Frontal cortex (tissue), 4 donors: ENCODE results near the gene DNAJA1. TPM values are rescaled to one million over a fixed set of nuclear protein-coding genes. Genes with fewer than 3 reads are reported as not detected.
"Not testable (repeated sequence)": the region's sequence is repeated elsewhere in the genome, so short reads cannot be mapped to it uniquely, and the experiment has no call there.

Experiments used
- DNase-seq, 2 donors: peaks; one replicate each; pipeline ENCODE4 v3.0.0; 2012; ENCODE audit warnings: low spot score in 2 of 2
- FAIRE-seq: peaks from 2 replicates; lab custom pipeline; 2012; peaks lifted over from hg19 to GRCh38; lab: Jason Lieb, UNC
- total RNA-seq: library from RNA; depleted of rRNA; stranded (reverse); fragments of >200 nt; gene quantifications from one replicate; pipeline ENCODE4 v1.2.3, GENCODE V29; 2014
- donor health status: control.
- donor health status: control.
- donor health status: control.

Gene DNAJA1
- total RNA-seq, result 250 TPM

DNA sequence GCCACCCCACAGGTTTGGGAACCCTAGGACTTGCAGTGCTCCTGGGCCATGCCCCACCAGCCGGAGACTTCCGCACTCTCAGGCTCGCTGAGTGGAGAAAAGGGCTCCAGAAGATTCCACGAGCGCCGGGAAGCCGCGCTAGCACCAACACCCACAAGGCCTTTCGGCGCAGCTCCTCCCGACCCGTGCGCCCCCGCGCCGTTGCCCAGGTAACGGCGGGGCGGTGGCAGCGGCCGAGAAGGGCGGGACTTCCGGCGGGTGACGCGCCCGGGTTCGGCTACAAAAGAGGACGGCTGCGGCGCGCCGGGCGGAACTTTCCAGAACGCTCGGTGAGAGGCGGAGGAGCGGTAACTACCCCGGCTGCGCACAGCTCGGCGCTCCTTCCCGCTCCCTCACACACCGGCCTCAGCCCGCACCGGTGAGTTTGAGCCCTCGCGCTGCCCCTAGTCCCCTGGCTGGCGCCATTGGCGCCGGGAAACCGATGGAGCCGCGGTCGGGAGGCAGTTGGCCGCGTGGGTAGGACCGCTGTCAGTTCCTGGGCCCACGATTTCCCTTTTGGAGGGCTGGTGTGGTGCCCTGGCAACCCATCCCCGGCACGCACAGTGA, at the start of gene DNAJA1:
Gene DNAJA1 (plus strand): TSS at position 308 of the 606 bp plus-strand sequence. CDS start 1,212 bp downstream, outside the sequence.
- no peak for FAIRE-seq
- DNase-seq, result peak; percentile 93 to 94

DNA sequence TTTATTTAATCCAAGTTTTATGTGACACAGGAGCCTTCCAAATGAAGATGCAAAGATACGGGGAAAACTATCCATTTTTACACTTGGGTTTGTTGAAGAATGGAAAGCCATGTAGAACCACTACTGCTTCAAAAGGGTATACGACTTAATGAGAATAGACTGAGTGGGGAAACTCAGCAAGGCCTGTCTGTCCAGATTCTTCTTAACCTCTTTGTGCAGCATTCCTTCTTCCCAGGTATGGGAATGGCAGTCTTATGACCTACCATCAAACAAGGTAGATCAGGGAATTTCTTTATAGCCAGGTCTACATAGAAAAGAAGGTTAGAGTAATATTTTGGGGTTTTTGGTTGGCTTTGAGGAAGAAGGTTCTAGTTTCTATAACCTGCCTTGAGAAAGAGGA, 47.0 kb upstream of the DNAJA1 start:
- DNase-seq, result no peak
- FAIRE-seq, result no peak

DNA sequence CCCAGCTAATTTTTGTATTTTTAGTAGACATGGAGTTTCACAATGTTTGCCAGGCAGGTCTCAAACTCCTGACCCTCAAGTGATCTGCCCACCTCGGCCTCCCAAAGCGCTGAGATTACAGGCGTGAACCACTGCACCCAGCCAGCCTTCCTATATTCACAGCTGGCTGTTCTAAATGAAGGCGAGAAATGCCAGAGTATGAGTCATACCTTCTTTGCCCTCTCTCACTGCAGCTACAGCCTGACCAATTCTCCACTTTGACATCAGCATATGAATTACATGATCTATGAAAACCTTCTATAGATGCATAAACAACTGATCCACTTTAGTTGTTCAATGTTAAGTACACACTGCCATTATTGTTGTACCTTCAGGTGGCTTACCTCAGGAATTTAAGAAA, 38.1 kb upstream of the DNAJA1 start:
- DNase-seq (no peak), FAIRE-seq (no peak)

DNA sequence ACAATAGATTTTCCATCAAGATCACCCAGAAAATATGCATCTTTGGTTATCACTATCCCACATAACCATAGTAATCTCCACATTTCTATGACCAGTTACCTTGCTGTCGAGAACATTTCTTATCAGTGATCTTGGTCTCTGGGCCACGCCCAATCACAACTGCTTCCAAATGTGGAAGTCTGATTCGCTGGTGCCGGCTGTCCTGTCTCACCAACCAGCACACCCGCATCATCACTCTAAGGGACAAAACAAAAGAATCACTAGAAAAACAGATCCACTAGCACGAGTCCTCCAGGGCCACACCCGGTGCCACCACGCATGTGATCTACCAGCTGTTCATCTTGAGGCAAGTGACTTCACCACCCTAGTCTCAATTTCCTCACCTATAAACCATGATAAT, 35.4 kb upstream of the DNAJA1 start:
- no peak for FAIRE-seq
- DNase-seq, result no peak

DNA sequence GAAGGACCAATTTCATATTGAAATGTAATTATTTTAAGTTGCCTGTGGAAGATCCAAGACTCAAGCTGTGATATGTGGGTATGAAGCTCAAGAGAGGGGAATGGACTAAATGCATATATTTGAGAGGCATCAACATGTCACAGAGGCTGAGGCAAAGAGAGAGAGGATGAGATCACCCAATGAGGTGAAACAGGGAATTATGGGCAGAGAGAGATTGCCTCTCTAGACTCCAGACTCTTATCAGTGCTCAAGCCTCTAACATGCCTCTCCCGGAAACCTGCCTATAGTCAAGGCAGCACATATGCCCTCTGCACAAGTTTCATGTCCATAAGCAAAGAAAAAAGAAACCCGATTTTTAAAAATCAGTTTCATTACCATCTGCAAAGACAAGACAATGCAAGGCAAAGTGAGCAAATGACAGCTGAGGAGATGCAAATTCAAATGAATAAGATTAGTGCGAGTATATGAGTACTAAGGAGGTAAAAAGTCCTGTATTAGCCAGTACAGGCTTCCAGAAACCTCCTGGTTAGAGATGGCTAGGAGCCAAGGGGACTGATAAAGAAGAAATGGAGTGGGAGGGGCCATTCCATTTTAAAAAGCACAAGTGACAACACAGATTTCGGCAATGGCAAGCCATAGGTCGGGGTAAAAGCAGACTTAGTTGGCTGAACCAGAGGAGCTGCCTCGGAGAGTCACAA, 33.0 kb upstream of the DNAJA1 start:
- FAIRE-seq (no peak), DNase-seq (no peak)

DNA sequence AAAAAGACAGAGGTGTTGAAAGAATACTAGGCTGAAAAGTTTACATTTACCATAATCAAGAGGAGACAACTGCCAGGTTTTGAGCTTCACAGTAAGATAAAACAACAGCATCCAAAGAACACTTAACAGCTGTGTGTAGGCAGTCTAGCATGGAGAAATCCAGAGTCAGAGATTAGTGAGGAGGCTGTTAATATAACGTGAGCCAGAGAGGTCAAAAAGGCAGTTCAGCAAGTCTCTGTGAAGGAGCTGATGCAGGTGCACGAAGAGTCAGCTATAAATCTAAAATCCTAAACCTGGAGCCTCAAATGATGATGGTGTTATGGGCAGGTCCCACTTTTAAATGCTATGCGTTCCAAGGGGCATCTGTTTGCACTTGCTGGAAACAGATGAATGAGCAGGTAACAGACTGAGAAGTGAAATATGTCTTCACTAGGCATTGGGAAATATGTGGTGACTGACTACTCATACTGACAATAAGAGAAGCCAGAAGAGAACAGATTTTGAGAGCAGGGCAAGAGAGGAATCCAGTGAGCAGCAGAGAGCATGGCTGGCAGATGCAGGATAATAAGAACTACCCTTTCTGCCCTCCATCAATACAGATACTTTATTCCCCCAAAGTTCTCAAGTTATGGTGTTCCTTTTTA, 32.4 kb upstream of the DNAJA1 start:
- DNase-seq (no peak), FAIRE-seq (no peak)

DNA sequence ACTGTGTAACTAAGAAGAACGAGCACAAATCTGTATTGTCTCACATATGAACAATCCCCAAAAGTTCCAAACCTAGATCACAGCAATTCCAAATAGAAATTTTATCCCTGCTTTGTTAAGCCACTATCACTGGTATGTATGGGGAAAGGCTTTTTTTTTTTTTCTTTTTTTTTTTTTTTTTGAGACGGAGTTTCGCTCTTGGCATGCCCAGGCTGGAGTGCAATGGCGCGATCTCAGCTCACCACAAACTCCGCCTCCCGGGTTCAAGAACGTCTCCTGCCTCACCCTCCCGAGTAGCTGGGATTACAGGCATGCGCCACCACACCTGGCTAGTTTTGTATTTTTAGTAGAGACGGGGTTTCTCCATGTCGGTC, 24.4 kb upstream of the DNAJA1 start:
- FAIRE-seq, DNase-seq: not testable (repeated sequence)

DNA sequence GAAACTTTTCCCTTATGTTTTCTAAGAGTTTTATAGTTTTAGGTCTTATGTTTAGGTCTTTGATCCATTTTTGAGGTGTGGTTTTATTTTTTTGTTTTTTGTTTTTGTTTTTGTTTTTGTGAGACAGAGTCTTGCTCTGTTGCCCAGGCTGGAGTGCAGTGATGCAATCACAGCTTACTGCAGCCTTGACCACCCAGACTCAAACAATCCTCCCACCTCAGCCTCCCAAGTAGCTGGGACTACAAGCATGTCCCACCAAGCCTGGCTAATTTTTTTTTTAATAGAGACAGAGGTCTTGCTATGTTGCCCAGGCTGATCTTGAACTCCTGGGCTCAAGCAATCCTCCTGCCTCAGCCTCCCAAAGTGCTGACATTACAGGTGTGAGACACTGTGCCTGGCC, 19.7 kb upstream of the DNAJA1 start:
- not testable (repeated sequence) for FAIRE-seq, DNase-seq

DNA sequence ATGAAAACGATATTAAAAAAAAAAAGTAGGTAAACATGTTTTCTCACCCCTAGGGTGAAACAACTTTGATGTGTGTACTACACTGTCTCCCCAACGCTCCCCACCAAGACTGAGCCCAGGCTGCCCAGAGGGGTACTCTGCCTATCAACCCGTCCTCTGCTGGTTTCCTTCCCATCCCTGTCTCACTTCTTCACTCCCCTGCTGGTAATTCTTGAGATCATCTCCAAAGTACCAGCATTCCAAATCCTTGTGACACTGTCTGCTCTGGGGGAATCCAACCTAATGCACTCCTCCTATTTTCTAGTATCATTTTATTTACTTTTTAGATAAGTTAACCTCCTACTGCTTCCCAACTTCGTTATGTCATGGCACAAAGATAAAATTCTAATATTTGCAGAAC, 17.3 kb upstream of the DNAJA1 start:
- DNase-seq (no peak), FAIRE-seq (no peak)

DNA sequence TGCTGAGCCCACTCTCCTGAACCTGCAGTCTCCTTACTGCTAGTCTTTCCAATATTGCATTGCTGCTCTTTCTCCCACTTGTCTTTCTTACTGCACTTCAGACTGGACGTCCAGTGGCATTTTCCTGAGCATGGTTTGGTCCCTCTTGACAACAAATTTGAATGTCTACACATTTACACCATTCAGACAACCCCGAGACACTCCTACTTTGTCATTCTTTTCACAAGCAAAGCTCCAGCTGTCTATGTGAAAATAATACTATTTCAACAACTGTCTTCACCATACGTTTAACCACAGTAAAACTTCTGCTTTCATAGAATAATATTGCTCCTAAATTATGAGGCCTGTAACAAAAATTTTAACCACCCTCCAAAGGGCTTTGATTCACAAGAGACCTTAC, 13.2 kb upstream of the DNAJA1 start:
- DNase-seq (no peak), FAIRE-seq (no peak)

DNA sequence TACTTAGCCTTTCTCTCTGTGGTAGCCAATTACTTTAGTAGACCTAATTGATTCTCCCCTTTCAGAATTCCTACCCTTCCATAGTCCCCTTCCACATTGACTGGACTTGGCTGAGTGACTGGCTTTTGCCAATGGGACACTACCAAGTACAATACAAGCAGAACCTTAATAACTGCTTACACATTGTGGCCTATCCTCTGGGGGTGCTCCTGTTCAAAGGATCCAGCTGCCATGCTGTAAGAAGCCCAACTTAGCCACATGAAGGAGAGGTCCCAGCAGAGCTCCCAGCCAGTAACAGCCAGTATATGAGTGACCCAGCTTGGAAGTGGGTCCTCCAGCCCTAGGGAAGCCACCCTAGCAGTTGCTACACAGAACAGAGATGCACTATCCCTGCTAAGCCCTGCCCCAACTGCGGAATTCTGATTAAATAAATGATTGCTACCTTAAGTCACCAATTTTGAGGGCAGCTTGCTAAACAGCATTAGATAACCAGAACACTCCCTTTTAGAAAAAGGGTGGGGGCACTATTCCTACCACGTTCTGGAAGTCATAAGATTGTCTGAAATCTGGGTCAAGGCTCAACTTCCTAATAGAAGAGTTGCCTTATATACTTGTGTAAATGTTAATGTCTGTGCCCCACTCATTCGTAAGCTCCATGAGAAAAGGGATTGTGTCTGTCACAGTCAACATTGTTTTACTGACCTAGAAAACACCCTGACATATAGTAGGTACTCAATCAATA, 12.6 kb upstream of the DNAJA1 start:
- no peak for DNase-seq
- no peak for FAIRE-seq

DNA sequence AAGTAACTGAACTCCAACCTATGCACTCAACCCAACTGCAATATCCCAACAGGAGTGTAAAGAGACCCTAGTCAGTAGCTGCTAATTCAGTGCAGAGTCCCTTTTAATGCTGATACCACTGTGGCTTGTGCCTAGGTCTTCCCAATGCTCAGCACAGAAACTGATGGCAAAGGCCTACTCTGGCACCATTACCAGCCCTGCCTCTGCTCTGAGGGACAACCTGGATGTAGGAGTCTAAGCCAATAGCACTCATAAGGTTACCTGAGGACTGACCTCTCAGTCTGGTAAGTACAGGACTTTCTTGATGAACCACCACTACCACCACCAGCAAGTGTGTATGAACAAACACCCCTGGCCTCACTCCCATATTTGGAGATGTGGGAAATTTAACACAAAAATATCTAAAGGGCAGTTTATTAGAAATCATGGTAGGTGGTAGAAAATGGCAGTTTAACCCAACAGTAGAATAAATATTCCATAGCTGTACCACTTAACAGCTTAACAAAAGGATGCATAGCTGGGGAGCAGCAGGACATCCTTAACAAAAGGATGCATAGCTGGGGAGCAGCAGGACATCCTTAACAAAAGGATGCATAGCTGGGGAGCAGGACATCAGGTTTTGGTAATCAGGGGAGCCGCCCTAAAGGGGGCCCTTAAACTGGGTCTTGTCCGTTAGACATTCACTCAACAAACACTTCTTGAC, 11.0 kb upstream of the DNAJA1 start:
- no peak for DNase-seq

DNA sequence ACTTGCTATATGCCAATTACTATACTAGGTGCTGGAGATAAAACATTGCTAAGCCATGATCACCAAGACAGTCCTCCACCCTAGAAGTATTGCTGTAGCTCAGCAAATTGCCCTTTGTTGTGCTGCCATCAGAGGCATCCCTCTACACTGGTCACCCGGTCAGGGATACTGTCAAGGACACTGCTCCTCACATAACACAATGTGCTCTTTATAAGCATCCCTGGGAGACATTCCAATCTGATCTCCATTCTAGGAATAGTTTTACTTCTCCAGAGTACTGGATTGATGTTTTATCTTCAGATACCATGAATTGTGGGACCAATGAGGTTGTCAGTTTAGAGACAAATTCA, 10.4 kb upstream of the DNAJA1 start:
- no peak for DNase-seq
- FAIRE-seq, result no peak

More for the DNA sequence above, 11.0 kb upstream of the DNAJA1 start:
- FAIRE-seq, result no peak

DNA sequence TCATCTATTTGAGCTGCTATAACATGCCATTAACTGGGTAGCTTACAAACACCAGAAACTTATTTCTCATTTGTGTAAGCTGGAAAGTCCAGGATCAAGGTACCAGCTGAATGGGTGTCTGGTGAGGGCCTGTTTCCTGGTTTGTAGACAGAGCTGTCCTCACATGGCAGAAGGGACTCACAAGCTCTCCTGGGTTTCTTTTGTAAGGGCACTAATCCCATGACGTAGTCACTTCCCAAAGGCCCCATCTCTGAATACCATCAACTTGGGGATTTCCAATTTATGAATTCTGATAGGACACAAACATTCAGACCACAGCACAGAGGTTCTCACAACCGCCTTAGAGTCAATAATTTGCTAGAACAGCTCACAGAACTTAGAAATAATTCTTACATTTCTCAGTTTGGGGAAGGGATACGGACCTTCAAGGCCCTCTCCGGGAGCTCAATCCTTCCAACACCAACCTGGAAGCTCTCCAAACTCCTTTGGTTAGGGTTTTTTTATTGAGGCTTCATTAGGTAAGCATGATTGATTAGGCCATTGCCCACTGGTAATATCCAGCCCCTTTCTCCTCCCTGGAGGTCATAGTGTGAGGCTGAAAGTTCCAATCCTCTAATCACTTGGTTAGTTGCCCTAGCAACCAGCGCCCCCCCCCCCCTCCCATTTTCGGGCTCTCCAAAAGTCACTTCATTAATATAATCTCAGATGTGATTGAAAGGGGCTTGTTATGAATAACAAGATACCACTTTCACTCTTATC, 7.6 kb upstream of the DNAJA1 start:
- DNase-seq (no peak), FAIRE-seq (no peak)

DNA sequence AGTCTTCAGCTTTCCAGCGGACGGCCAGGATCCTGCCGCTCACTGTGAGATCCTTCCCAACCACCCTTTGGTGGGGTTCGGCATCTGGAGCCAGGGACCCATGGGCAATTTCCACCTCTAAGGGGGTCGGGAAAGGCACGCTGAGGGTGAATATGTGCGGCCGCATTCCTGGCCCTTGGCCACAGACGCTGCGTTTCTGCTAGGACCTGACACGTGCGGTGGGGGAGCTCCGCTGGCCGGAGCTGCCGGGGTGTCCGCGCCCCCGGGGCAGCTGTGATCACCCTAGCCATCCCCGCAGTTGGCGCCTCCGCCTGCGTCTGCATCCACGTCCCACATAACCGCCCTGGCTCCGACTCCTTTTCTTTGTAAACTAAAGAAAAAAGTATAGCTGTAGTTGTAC, 5.3 kb upstream of the DNAJA1 start:
- DNase-seq (no peak), FAIRE-seq (no peak)

DNA sequence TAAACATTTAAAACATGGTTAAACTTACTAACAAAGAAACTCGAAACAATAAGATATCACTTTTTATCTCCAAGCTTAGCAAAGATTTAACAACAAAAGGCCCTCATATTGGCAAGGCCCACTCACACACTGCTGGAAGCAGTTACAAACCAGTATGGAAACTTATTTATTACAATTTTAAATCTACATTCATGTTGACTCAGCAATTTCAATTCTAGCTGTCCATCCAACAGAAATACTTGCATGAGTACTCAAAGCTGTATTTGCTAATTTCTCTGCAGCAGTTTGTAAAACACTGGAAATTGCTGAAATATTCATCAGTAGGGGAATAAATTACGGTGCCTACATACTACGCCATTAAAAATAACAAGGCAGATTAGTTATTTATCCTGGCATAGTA, 2.8 kb upstream of the DNAJA1 start:
- no peak for FAIRE-seq
- DNase-seq, result no peak

DNA sequence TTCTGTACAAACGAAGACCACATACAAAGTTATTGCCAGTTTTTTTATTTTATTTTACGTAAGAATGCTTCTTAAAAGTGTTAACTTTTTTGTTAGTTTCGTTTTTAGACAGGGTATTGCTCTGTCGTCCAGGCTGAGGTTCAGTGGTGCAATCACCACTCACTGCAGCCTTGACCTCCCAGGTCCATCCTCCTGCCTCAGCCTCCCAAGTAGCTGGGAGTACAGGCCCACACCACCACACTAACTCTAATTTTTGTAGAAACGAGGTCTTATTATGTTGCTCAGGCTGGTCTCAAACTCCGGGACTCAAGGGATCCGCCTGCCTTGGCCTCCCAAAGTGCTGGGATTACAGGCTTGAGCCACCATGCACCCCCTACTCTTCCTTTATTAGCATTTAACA, 2.3 kb upstream of the DNAJA1 start:
- DNase-seq (no peak), FAIRE-seq (no peak)

DNA sequence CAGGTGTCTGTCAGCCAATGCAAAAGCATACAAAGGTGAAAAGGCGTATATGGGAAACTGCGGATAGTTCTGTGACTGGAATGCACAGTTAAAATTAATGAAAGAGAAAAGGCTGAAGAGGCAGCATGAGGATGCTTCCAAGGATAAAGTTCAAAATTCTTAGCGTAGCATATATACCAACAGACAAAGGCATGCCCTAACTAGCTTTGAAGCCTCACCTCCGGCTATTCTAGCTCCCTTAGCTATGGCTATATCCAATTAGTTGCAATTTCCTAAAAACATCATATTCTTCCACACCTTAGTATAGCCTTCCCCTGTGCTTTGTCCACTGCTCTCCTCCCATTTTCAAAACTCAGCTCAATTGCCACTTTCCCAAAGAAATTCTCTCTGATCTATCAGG, 1.4 kb upstream of the DNAJA1 start:
- FAIRE-seq (no peak), DNase-seq (no peak)

DNA sequence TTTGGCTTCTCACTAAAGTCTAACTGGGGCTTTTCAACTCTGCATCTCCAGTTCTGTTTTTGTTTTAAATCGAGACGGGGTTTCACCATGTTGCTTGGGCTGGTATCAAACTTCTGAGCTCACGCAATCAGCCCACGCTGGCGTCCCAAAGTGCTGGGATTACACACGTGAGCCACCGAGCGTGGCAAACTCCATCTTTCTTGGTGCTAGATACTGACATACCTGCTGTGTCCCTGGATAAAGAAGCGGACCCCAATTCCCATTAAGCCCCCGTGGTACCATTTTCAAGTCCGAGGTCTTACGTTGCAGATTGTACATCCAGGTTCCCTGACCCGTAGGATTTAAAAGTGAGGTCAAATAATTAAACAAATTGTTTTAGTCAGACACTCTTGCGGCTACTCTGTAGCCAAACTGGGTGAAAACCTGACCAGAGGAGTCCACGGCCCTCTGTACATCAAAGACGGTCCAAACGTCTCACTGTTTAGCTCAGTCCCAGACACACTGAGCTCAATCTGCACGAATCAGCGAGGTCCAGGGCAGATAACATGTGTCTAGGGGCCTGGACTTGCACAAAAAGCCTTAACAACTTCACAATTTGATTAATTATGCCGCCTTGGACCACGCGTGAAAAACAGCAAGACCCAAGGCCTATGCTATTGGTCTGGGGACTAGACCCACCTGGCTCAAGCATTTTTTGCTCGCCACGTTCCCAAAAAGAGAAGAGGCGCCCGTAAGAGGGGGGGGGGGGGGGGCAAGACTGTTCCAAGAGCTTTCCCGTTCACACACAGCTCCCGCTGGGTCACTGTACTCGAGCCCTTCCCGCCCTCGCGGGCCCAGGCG, 727 bp upstream of the DNAJA1 start:
- DNase-seq (no peak), FAIRE-seq (no peak)
